ENCODE data around the gene MKRN1.
"Not testable (repeated sequence)": the region's sequence is repeated elsewhere in the genome, so short reads cannot be mapped to it uniquely, and the experiment has no call there.

The MKRN1 gene

GRCh38 chr7:140479062-140479738, at the start of gene MKRN1:
Gene MKRN1, minus strand, starts transcription at chr7:140479505. Its CDS starts 161 bp downstream, at chr7:140479344.
- peak; percentile 97 for DNase-seq

- DNase-seq = no peak
Observed at GRCh38 chr7:140526787-140527664, 47.7 kb upstream of the MKRN1 start.

GRCh38 chr7:140526214-140526613, 46.9 kb upstream of the MKRN1 start:
- no peak for DNase-seq

- no peak for DNase-seq
Observed at GRCh38 chr7:140525743-140526142, 46.4 kb upstream of the MKRN1 start.

- DNase-seq = no peak
Observed at GRCh38 chr7:140521421-140521820, 42.1 kb upstream of the MKRN1 start.

- no peak for DNase-seq
Observed at GRCh38 chr7:140519007-140519399, 39.7 kb upstream of the MKRN1 start.

GRCh38 chr7:140518370-140519006, 39.2 kb upstream of the MKRN1 start:
- DNase-seq = no peak

- DNase-seq = peak; percentile 72
Observed at GRCh38 chr7:140517546-140518369, 38.5 kb upstream of the MKRN1 start.

GRCh38 chr7:140512317-140513000, 33.2 kb upstream of the MKRN1 start:
- no peak for DNase-seq

- DNase-seq = no peak
Observed at GRCh38 chr7:140509789-140510188, 30.5 kb upstream of the MKRN1 start.

GRCh38 chr7:140507556-140507955, 28.3 kb upstream of the MKRN1 start:
- not testable (repeated sequence) for DNase-seq

GRCh38 chr7:140506788-140507464, 27.6 kb upstream of the MKRN1 start:
- no peak for DNase-seq

GRCh38 chr7:140501966-140502365, 22.7 kb upstream of the MKRN1 start:
- no peak for DNase-seq

- DNase-seq = not testable (repeated sequence)
Observed at GRCh38 chr7:140497807-140498206, 18.5 kb upstream of the MKRN1 start.

- DNase-seq = no peak
Observed at GRCh38 chr7:140497241-140497769, 18.0 kb upstream of the MKRN1 start.

- DNase-seq = no peak
Observed at GRCh38 chr7:140495514-140496097, 16.3 kb upstream of the MKRN1 start.

GRCh38 chr7:140494867-140495266, 15.6 kb upstream of the MKRN1 start:
- no peak for DNase-seq

- DNase-seq = no peak
Observed at GRCh38 chr7:140489026-140489359, 9.7 kb upstream of the MKRN1 start.

- peak; percentile 11 for DNase-seq
Observed at GRCh38 chr7:140485500-140486265, 6.4 kb upstream of the MKRN1 start.

GRCh38 chr7:140484951-140485499, 5.7 kb upstream of the MKRN1 start:
- DNase-seq = no peak
